GM18951 (cell line): ENCODE results near the gene CACNA1F.

Source experiments
- POLR2A ChIP-seq: IDR thresholded peaks from 4 replicates; pipeline ENCODE4 v1.6.1; 2011; ENCODE audit warnings: mild to moderate bottlenecking; ENCODE audit not compliant: insufficient read length, insufficient read depth; ENCODE audit errors: extremely low read depth
- in situ Hi-C: fragments of 300-500 bp; cut with MboI; formaldehyde crosslinking; loops from one replicate; pipeline ENCODE4 v1.12.0; 2022; ENCODE audit warnings: low sequenced_read_pairs, mixed read lengths, inconsistent platforms; ENCODE audit not compliant: unreplicated experiment

Gene CACNA1F

DNA sequence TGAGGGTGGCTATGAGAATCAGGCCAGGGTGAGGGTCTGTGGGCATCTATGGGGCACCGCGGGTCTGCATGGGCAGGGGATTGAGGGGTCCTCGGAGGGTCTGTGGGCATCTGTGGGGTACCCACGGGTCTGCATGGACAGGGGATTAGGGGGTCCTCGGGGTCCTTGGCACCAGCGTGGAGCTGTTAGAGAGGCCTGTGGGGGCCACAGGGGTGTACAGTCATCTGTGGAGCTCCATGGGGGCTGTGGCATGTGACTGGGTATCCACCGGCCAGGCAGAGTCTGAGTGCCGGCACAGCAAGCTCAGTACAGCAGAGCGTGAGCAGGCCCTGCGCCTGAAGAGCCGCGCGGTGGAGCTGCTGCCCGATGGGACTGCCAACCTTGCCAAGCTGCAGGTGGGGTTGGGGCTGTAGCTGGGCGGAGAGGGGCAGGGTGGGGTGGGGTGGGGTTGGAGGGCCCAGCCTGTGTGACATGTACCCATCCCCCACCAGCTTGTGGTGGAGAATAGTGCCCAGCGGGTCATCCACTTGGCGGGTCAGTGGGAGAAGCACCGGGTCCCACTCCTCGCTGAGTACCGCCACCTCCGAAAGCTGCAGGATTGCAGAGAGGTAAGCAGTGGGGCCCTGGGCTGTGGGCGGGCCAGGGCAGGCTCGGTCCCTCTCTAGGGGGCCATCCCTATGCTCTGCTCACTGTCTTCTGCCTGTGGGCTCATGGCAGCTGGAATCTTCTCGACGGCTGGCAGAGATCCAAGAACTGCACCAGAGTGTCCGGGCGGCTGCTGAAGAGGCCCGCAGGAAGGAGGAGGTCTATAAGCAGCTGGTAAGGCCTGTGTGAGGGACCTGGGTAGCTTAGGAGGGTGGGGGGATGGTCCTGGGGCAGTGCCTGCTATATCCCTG, 15.0 kb upstream of the CACNA1F start:
- in situ Hi-C loops: no loop called here
- TF ChIP-seq POLR2A: no peak

DNA sequence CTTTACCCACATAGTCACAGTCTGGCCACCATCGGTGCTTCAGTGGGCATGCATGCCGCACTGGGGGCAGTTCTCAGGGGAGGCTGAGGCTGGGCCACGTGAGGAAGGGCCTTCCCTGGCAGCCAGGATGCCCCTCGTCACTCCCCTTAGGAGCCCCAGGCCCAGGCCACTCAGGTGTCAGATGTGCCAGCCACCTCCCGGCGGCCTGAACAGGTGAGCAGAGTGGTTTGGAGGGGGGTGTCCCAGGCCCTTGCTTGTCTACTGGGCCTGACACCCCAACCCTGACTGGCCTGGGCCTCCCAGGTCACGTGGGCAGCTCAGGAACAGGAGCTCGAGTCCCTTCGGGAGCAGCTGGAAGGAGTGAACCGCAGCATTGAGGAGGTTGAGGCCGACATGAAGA, 14.2 kb upstream of the CACNA1F start:
- in situ Hi-C loops: no loop called here
- no peak for TF ChIP-seq POLR2A

DNA sequence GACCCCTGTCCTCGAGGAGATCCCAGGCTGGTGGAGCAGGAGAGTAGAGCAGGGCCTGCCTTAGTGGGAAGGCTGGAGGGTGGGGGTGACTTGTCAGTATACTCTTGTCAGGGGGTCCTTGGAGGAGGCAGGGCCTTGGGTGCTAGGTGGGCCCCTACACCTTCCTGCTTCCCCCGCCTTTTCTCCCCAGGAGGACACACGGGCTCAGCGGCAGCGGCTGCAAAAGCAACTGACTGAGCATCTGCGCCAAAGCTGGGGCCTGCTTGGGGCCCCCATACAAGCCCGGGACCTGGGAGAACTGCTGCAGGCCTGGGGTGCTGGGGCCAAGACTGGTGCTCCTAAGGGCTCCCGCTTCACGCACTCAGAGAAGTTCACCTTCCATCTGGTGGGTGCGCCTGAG, 13.4 kb upstream of the CACNA1F start:
- TF ChIP-seq POLR2A: no peak
- in situ Hi-C loops: no loop called here

DNA sequence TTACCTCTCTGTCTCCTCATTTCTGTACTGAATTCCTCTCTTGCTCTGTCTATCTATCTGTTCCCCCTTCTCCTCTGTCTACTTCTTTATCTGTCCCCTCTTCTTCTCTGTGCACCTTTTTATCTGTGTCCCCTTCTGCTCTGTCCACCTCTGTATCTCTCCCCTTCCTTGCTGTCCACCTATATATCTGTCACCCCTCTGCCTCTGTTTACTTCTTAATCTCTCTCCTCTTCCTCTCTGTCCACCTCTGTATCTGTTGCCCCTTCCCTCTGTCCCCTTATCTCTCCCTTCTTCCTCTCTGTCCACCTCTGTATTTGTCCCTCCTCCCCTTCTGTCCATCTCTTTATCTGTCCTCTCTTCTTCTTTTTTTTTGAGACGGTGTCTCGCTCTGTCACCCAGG, 11.1 kb upstream of the CACNA1F start:
- in situ Hi-C loops: no loop called here

DNA sequence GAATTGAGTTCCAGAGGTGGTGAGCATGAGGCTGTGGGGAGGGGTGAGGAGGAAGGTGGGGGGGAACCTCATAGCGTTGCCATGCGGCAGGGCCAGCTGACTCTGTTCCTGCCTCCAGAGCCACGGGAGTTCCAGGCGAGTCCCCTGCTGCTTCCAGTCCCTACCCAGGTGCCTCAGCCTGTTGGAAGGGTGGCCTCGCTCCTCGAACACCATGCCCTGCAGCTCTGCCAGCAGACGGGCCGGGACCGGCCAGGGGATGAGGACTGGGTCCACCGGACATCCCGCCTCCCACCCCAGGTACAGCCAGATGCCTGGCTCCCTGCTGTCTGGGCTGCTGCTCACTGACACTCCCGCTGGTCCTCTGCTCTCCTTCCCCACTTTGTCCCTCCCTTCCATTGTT, 10.0 kb upstream of the CACNA1F start:
- in situ Hi-C loops: no loop called here
- TF ChIP-seq POLR2A: no peak

More for the DNA sequence above, 11.1 kb upstream of the CACNA1F start:
- TF ChIP-seq POLR2A: no peak

DNA sequence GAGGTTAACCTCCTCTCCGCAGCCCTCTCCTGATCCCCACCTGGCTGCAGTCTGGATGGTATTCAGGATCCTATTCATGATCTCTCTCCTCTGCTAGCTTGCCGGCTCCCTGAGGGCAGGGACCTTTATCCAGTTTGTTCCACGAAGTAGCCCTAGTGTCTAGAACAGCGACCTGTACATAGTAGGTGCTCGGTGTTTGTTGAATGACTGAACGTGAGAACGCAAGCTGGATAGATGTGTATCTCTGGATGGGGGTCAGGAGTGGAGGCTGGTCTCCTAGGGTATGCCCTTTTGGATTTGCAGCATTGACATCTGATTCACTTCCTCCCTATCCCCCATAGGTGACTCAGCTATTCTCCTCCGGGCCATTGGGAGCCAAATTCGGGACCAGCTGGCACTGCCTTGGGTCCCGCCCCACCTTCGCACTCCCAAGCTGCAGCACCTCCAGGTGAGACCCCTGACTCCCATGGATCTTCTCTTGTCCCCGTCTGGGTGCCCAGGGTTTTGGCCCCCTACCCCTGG, 9.5 kb upstream of the CACNA1F start:
- in situ Hi-C loops: no loop called here
- TF ChIP-seq POLR2A: no peak

DNA sequence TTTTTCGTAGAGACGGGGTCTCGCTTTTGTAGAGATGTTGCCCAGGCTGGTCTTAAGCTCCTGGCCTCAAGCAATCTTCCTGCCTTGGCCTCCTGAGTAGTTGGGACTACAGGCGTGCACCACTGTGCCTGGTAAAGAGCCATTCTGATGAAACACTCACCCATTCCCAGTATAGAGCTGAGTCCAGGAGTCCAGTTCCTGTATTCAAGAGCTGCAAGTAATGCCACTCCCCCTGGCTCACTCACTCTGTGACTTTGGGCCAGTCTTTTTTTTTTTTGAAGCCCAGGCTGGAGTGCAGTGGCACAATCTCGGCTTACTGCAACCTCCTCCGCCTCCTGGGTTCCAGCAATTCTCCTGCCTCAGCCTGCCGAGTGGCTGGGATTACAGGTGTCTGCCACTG, 5.6 kb upstream of the CACNA1F start:
- in situ Hi-C loops: no loop called here
- TF ChIP-seq POLR2A: no peak

DNA sequence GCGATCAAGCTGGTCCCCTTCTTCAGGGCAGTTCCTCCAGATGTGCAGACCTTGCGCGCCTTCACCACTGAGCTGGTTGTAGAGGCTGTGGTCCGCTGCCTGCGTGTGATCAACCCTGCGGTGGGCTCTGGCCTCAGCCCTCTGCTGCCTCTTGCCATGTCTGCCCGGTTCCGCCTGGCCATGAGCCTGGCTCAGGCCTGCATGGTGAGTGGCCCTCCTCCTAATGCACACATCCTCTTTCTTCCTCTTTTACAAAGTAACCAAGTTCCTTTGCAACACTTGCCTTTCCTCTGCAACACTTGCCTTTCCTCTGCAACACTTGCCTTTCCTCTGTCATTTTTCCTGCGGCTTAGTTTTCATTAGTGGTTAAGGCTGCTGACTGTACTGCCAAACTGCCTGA, 3.9 kb upstream of the CACNA1F start:
- no peak for TF ChIP-seq POLR2A
- in situ Hi-C loops: no loop called here

DNA sequence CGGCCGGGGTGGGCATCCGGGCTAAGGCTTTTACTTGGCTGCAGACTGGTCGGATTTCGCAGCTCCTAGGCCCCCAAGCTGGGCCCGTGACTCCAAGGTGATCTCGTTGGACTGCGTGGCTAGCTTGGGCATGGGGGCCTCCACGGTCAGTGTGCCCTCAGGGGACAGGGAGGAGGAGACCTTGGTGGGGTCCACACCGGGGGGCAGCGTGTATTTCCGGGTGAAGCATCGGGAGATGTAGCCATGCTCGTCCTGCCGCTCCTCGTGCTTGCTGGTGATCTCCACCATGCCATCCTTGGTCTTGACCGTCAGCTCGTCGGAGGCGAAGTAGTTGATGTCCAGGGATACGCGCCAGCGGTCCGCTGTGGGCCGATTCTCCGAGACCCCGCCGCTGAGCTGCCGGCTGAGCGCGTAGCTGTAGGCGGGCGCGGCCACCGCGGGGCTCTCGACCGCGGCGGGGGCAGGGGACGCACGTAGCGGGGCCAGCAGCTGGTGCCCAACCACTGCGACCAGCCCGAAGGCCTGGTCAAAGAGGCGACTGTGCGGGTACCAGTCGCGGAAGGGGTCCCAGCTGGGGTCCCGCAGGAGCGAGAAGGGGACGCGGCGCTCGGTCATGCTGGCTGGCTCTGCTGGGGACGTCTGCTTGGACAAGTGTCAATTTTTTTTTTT, 881 bp upstream of the CACNA1F start:
- in situ Hi-C loops: no loop called here
- no peak for TF ChIP-seq POLR2A

DNA sequence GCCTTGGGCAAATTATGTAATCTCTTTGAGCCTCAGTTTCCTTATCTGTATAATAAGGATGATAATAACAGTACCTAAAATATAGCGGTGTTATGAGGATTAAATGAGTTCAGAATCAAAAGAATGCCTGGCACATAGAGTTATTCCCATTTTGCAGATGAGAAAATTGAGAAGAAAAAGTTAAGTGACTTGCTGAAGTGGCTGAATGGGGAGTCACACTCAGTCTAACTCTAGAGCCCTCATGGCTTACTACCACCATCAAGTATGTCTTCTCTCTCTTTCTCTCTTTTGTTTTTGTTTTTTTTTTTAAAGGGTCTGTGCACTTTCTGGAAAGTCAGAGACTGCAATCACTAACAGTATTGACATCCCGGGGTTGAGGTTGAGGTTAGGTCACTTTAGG, 615 bp downstream of the CACNA1F start:
- in situ Hi-C loops: no loop called here
- TF ChIP-seq POLR2A: no peak

DNA sequence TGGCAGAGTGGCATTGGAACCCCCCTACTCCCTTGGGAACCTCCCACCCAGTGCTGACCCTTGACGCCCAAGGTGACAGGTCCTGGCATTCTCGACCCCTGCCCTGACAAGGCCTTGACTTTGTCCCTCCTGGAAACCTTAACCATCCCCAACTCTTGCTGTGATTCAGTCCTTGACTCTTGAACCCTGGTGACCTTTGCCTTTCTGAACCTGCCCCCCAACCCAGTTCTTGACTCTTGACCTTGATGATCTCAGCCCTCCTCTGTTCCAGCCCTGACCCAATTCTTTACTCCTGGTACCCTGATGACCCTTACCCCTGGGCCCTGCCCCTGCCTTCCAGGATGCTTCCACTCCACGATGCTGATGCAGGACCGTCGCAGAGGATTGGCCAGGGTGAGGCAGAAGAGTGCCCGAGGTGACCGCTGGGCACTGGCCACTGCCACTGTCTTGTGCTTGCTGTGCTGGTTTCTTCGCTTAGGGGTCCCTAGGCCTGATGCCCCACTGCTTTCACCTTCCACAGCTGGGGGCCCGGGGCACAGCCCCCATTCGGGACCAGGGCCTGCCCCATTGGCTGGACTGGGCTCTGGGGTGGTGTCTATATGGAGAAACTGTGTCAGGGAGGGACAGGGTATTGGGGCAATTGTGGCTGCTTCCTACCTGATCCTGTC, 1.7 kb downstream of the CACNA1F start:
- no peak for TF ChIP-seq POLR2A
- in situ Hi-C loops: no loop called here

DNA sequence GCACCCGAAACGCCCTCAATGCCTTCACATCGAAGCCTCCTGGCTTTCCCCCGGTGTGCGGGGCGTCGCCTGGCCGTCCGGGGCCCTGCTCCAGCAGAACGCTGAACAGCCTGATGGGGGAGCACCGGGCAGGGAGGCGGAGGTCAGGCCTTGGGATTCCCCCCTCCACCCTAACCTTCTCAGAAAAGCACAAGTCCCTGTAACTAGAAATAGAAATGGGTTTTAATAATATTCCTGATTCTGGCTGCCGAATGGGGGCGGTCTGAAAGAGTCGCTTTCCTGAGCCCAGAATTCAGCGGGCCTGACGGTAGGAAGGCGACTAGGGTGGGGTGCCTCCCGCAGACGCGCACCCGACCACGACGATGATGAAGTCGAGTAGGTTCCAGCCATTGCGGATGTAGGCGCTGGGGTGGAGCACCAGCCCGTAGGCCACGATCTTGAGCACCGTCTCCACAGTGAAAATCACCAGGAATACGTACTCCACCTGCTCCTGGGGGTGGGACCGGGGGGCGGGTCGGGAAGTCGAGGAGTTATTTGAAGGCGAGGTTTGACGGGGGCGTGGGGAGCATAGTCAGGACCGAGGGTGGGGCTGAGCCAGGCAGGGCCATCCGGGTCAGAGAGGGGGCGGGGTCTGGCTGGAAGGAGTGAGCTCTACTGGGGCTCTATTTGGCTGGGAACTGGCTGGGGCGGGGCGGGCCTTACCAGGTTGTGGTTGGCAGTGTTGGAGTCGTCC, 2.5 kb downstream of the CACNA1F start:
- in situ Hi-C loops: no loop called here
- no peak for TF ChIP-seq POLR2A

DNA sequence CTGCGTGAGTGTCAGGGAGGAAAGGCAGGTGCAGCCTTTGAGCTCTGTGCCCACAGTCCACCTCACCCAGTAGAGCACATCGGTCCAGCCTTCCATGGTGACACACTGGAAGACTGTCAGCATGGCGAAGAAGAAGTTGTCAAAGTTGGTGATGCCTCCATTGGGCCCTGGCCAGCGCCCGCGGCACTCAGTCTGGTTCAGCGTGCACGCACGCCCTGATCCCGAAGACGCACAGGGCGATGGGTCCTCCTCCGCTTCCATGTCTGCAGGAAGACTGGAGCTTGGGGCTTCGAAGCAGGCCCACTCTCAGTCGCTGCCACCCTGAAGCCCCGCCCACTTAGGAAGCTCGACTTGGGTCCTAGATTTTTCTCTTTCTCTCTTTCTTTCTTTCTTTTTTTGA, 5.0 kb downstream of the CACNA1F start:
- TF ChIP-seq POLR2A: no peak
- in situ Hi-C loops: no loop called here
